H1 (cell line): Measurements from ENCODE around the gene UQCRC2. TPM values are rescaled to one million over a fixed set of nuclear protein-coding genes. Genes with fewer than 3 reads are reported as not detected.

Source experiments
- CTCF ChIA-PET: fragments of 300-600 bp; sonication (Branson Sonifier 250); formaldehyde crosslinking; loops from one replicate; lab custom pipeline; 2021; ENCODE audit not compliant: partially characterized antibody; lab: Charles Lee
- POLR2A ChIA-PET: fragments of 300-600 bp; sonication (Branson Sonifier 250); formaldehyde crosslinking; loops from one replicate; lab custom pipeline; 2021; ENCODE audit warnings: inconsistent platforms; ENCODE audit not compliant: partially characterized antibody; lab: Charles Lee
- DNase-seq, 2 experiments: peaks; one replicate each; pipeline versions ENCODE4 v3.0.0 to v3.0.0-alpha.2; 2010 to 2022; ENCODE audit warnings: low spot score in 2 of 2, low read depth in 1 of 2, mixed read lengths in 1 of 2
- FAIRE-seq: peaks from 2 replicates; lab custom pipeline; 2011; peaks lifted over from hg19 to GRCh38; lab: Jason Lieb, UNC
- H2AFZ ChIP-seq: 2 replicates; pipeline ENCODE4 v1.8.1; 2012; ENCODE audit warnings: low read length, inconsistent platforms
- H2AK5ac ChIP-seq: 2 replicates; pipeline ENCODE4 v1.6.1; 2013; ENCODE audit warnings: low read depth, low read length
- H2BK120ac ChIP-seq: replicated peaks from 2 replicates; pipeline ENCODE3; 2013; ENCODE audit warnings: low read depth, low read length, inconsistent platforms
- H2BK12ac ChIP-seq: 2 replicates; pipeline ENCODE4 v1.6.1; 2013; ENCODE audit warnings: low read depth, low read length
- H2BK15ac ChIP-seq: 2 replicates; pipeline ENCODE4 v1.6.1; 2013; ENCODE audit warnings: low read length
- H2BK20ac ChIP-seq: 2 replicates; pipeline ENCODE4 v1.6.1; 2013; ENCODE audit warnings: low read length
- H2BK5ac ChIP-seq: 2 replicates; pipeline ENCODE4 v1.6.1; 2013; ENCODE audit warnings: low read depth, low read length
- H3K14ac ChIP-seq: 2 replicates; pipeline ENCODE4 v1.6.1; 2013; ENCODE audit warnings: inconsistent platforms; ENCODE audit not compliant: insufficient read length
- H3K18ac ChIP-seq: 2 replicates; pipeline ENCODE4 v1.6.1; 2013; ENCODE audit warnings: low read length; ENCODE audit errors: extremely low read depth
- H3K23ac ChIP-seq: 2 replicates; pipeline ENCODE4 v1.6.1; 2013; ENCODE audit warnings: inconsistent platforms; ENCODE audit not compliant: insufficient read length
- H3K23me2 ChIP-seq: 2 replicates; pipeline ENCODE4 v1.6.1; 2013; ENCODE audit warnings: low read depth, low read length
- H3K27ac ChIP-seq: 2 replicates; pipeline ENCODE4 v1.6.1; 2011; ENCODE audit warnings: low read depth, low read length, inconsistent platforms
- H3K27me3 ChIP-seq, 4 experiments: replicated peaks in 1 of 4; 1 replicate in 1 of 4; 2 replicates in 3 of 4; pipeline versions ENCODE4 v1.6.1 to v1.8.1; 2011 to 2013; ENCODE audit warnings: low read length in 3 of 4, mild to moderate bottlenecking in 3 of 4, inconsistent platforms in 2 of 4, mixed read lengths in 2 of 4, moderate library complexity in 1 of 4; ENCODE audit not compliant: control insufficient read depth in 3 of 4, insufficient read depth in 3 of 4; ENCODE audit errors: extremely low read depth in 1 of 4
- H3K36me3 ChIP-seq, 4 experiments: 2 replicates each; pipeline versions ENCODE4 v1.6.1 to v1.8.1; 2011 to 2013; ENCODE audit warnings: mild to moderate bottlenecking in 4 of 4, low read length in 3 of 4, moderate library complexity in 2 of 4, control low read depth in 1 of 4, inconsistent platforms in 1 of 4; ENCODE audit not compliant: insufficient read depth in 4 of 4, control insufficient read depth in 2 of 4
- H3K4ac ChIP-seq: replicated peaks from 2 replicates; pipeline ENCODE3; 2013; ENCODE audit warnings: low read length, low read depth, mixed read lengths, inconsistent platforms; ENCODE audit not compliant: insufficient read length
- H3K4me1 ChIP-seq, 4 experiments: replicated peaks in 1 of 4; 1 replicate in 1 of 4; 2 replicates in 3 of 4; pipeline versions ENCODE4 v1.6.1 to v1.8.1; 2011 to 2013; ENCODE audit warnings: low read length in 3 of 4, inconsistent platforms in 2 of 4, mixed read lengths in 1 of 4; ENCODE audit not compliant: insufficient read depth in 4 of 4, control insufficient read depth in 3 of 4
- H3K4me2 ChIP-seq, 2 experiments: 2 replicates each; pipeline versions ENCODE4 v1.6.1 to v1.8.1; 2011 to 2013; ENCODE audit warnings: low read depth in 2 of 2, low read length in 2 of 2, control low read depth in 1 of 2, inconsistent platforms in 1 of 2, mild to moderate bottlenecking in 1 of 2; ENCODE audit not compliant: insufficient read depth in 1 of 2
- H3K4me3 ChIP-seq, 4 experiments: fragments of 200-600, 300-600 bp in 1 of 4; sonication (generic), shearing (Covaris generic), sonication (Bioruptor Twin) in 1 of 4; 2 replicates each; pipeline versions ENCODE4 v1.5.1 to v1.8.1; 2011 to 2016; ENCODE audit warnings: low read length in 4 of 4, low read depth in 3 of 4, control low read depth in 2 of 4, inconsistent platforms in 2 of 4, mild to moderate bottlenecking in 2 of 4, mixed read lengths in 1 of 4, moderate library complexity in 1 of 4; ENCODE audit not compliant: insufficient read depth in 2 of 4; ENCODE audit errors: extremely low read depth in 1 of 4
- H3K56ac ChIP-seq: replicated peaks from 2 replicates; pipeline ENCODE3; 2013; ENCODE audit warnings: low read depth, mild to moderate bottlenecking, mixed read lengths, low read length, inconsistent platforms; ENCODE audit not compliant: insufficient read length
- H3K79me1 ChIP-seq: 2 replicates; pipeline ENCODE4 v1.6.1; 2013; ENCODE audit warnings: low read depth, low read length, control low read depth
- H3K79me2 ChIP-seq, 2 experiments: 2 replicates each; pipeline versions ENCODE4 v1.6.1 to v1.8.1; 2012 to 2013; ENCODE audit warnings: low read length in 2 of 2, mild to moderate bottlenecking in 2 of 2, inconsistent platforms in 1 of 2; ENCODE audit not compliant: insufficient read depth in 2 of 2, control insufficient read depth in 1 of 2
- H3K9ac ChIP-seq, 4 experiments: replicated peaks in 1 of 4; 1 replicate in 1 of 4; 2 replicates in 3 of 4; pipeline versions ENCODE4 v1.6.1 to v1.8.1; 2011 to 2013; ENCODE audit warnings: low read depth in 3 of 4, low read length in 3 of 4, control low read depth in 2 of 4, mild to moderate bottlenecking in 2 of 4, moderate library complexity in 2 of 4, inconsistent platforms in 1 of 4; ENCODE audit errors: extremely low read depth in 1 of 4
- H3K9me3 ChIP-seq, 2 experiments: 2 replicates each; pipeline versions ENCODE4 v1.6.1 to v1.8.1; 2012 to 2013; ENCODE audit warnings: mild to moderate bottlenecking in 2 of 2, moderate library complexity in 2 of 2, control low read depth in 1 of 2, inconsistent platforms in 1 of 2, low read depth in 1 of 2, low read length in 1 of 2, mixed read lengths in 1 of 2; ENCODE audit not compliant: insufficient read depth in 2 of 2
- H4K20me1 ChIP-seq, 2 experiments: replicated peaks in 1 of 2; 2 replicates each; pipeline versions ENCODE3 to v1.8.1; 2011 to 2013; ENCODE audit warnings: inconsistent platforms in 2 of 2, low read length in 2 of 2, mild to moderate bottlenecking in 1 of 2; ENCODE audit not compliant: insufficient read depth in 2 of 2, control insufficient read depth in 1 of 2
- H4K5ac ChIP-seq: 2 replicates; pipeline ENCODE4 v1.6.1; 2013; ENCODE audit warnings: low read length, low read depth, mixed read lengths, inconsistent platforms; ENCODE audit not compliant: insufficient read length
- H4K8ac ChIP-seq: 2 replicates; pipeline ENCODE4 v1.8.0; 2013; ENCODE audit warnings: mild to moderate bottlenecking, moderate library complexity, low read length, inconsistent platforms; ENCODE audit not compliant: insufficient read depth; ENCODE audit errors: extremely low read depth
- H4K91ac ChIP-seq: replicated peaks from 2 replicates; pipeline ENCODE3; 2013; ENCODE audit warnings: low read length, mixed read lengths, inconsistent platforms; ENCODE audit not compliant: insufficient read length
- ASH2L ChIP-seq: fragments of 200-600, 300-600 bp; sonication (generic); IDR thresholded peaks from one replicate; pipeline ENCODE4 v1.7.1; 2017; ENCODE audit warnings: low read length
- HDAC6 ChIP-seq: IDR thresholded peaks from one replicate; pipeline ENCODE4 v1.7.1; 2012; ENCODE audit warnings: low read depth, mild to moderate bottlenecking, inconsistent platforms, low read length, moderate library complexity
- PHF8 ChIP-seq: fragments of 200-600 bp; sonication (generic); conservative IDR thresholded peaks from 2 replicates; pipeline ENCODE4 v1.7.1; 2012; ENCODE audit warnings: low read depth, mild to moderate bottlenecking, inconsistent platforms, low read length, moderate library complexity
- WGBS, 2 experiments: shearing (Covaris generic) in 1 of 2; methylation state at CpG; one replicate each; pipeline versions ENCODE4 v1.1.6 to v1.1.7; 2013 to 2015; ENCODE audit warnings: low lambda C conversion rate in 2 of 2, mixed read lengths in 2 of 2, inconsistent platforms in 1 of 2, low coverage in 1 of 2, missing lambda C conversion rate in 1 of 2; ENCODE audit not compliant: insufficient replicate concordance in 2 of 2, insufficient coverage in 1 of 2, insufficient read length in 1 of 2; ENCODE audit errors: extremely low coverage in 1 of 2, missing lambda C conversion rate in 1 of 2; 5-methylcytosine and 5-hydroxymethylcytosine counted together
- polyA plus RNA-seq, 7 experiments: library from polyadenylated mRNA; depleted of rRNA in 3 of 7; stranded (reverse) in 5 of 7; unstranded in 2 of 7; fragments of >200 nt in 5 of 7; fragments of 200-250 nt in 2 of 7; gene quantifications; 1 replicate in 5 of 7; 2 replicates in 1 of 7; 4 replicates in 1 of 7; pipeline versions ENCODE4 v1.2.1 to v1.2.3, GENCODE V29; 2011 to 2013; ENCODE audit warnings: missing spikeins in 2 of 7, mixed read lengths in 2 of 7
- total RNA-seq: library from RNA; stranded (reverse); fragmentation: NEBNext Ultra II Directional; extraction: Animal tissue kit (Norgen Biotek cat#: 25700); gene quantifications from 2 replicates; pipeline ENCODE4 v1.2.1, GENCODE V29; 2021

UQCRC2 gene
- total and polyA plus RNA-seq, 2 of the 8 experiments (the other 6 are each of a cell fraction or from before 2014, with no cell fraction given): 94.4 to 182 TPM

- peak overlapping the region; percentile 82 to 98 (median 90) for H3K9ac ChIP-seq
- H2BK120ac ChIP-seq: no peak overlapping the region
- H3K23me2 ChIP-seq: peaks cover 12% of the 10 kb centered on the region
- H3K4me2 ChIP-seq: peak overlapping the region; percentile 91 to 93
- H3K36me3 ChIP-seq: peaks cover 7 to 24% (median 10%) of the 10 kb centered on the region in 4 experiments; a peak in 7 of 8 replicates
- H2BK5ac ChIP-seq: peak overlapping the region; percentile 57
- peaks cover 0 to 4% (median 1%) of the 10 kb centered on the region in 4 experiments; a peak in 3 of 7 replicates for H3K4me1 ChIP-seq
- peaks cover 9 to 45% of the 10 kb centered on the region in 2 experiments for H3K79me2 ChIP-seq
- WGBS, 2 experiments: 1% methylated on average over 15 of the region's 15 CpGs; no CpG with 5 or more reads in 1 of the 2 experiments
- H2BK15ac ChIP-seq: 0 out of 2 replicates have a peak overlapping the region, but pooled peaks have one; percentile 32
- DNase-seq (no peak), FAIRE-seq (no peak)
- H3K27me3 ChIP-seq: no peaks in the 10 kb centered on the region
- H3K23ac ChIP-seq: no peak overlapping the region
- peak overlapping the region; percentile 92 to 97 (median 94) for H3K4me3 ChIP-seq
- ChIA-PET CTCF (interaction anchor here (0.9 to 1.5 kb wide), 2 partner anchors 134 to 235 kb away, joined by 3 read pairs; no protein-coding TSS in a partner anchor), POLR2A (interaction anchor here (0.6 to 2.5 kb wide), 9 partner anchors 9 to 209 kb away, joined by 3 to 26 read pairs (median 5); no protein-coding TSS in a partner anchor)
- peak overlapping the region; percentile 99 for H3K27ac ChIP-seq
- peak overlapping the region; percentile 78 for H3K56ac ChIP-seq
- no peak overlapping the region; the same call in 1 of the 2 replicates for H2BK12ac ChIP-seq
- no peak overlapping the region for H3K18ac ChIP-seq
- H2BK20ac ChIP-seq: no peak overlapping the region
- peaks cover 2 to 8% of the 10 kb centered on the region in 2 experiments for H4K20me1 ChIP-seq
- TF ChIP-seq PHF8: peak; percentile 52; the same call in 1 of the 2 replicates
- TF ChIP-seq ASH2L: peak; percentile 35
- no peak for TF ChIP-seq HDAC6
- H4K91ac ChIP-seq: peak overlapping the region; percentile 58
- H4K8ac ChIP-seq: peak overlapping the region; percentile 96; the same call in 1 of the 2 replicates
- H3K9me3 ChIP-seq: no peaks in the 10 kb centered on the region
- no peak overlapping the region for H3K14ac ChIP-seq
- 0 out of 2 replicates have a peak overlapping the region, but pooled peaks have one; percentile 45 for H2AFZ ChIP-seq
- H4K5ac ChIP-seq: peak overlapping the region; percentile 60
- peak overlapping the region; percentile 87 for H3K4ac ChIP-seq
- no peak overlapping the region for H2AK5ac ChIP-seq
- H3K79me1 ChIP-seq: peaks cover 4% of the 10 kb centered on the region
Observed at GRCh38 chr16:21953541-21953902, 361 bp downstream of the UQCRC2 start.
